ENCODE data around the gene LACTB. TPM values are rescaled to one million over a fixed set of nuclear protein-coding genes. Genes with fewer than 3 reads are reported as not detected.

The LACTB gene
- polyA plus RNA-seq, 4 donors: 13.9 to 26.7 (median 20.8) TPM

GRCh38 chr15:63076714-63077046 lies 45.0 kb upstream of the LACTB start:
- H3K36me3 ChIP-seq (ENCODE audit: control insufficient read depth in 3 of 3, insufficient read depth in 2 of 3, low read depth in 1 of 3, low read length in 3 of 3): peaks cover 0 to 3% (median 0%) of the 10 kb centered on the region in 3 donors
- no peak overlapping the region for H3K4me3 ChIP-seq (ENCODE audit: low read depth in 1 of 3, low read length in 3 of 3)
- DNase-seq: no peak
- H3K27ac ChIP-seq (ENCODE audit: low read depth in 1 of 3, low read length in 2 of 3): no peak overlapping the region
- H3K4me1 ChIP-seq (ENCODE audit: control insufficient read depth in 3 of 3, insufficient read depth in 2 of 3, low read depth in 1 of 3, low read length in 2 of 3): peaks cover 0 to 26% (median 10%) of the 10 kb centered on the region in 3 donors
- FAIRE-seq: no peak
- no peaks in the 10 kb centered on the region for H3K27me3 ChIP-seq (ENCODE audit: control insufficient read depth in 3 of 3, insufficient read depth in 3 of 3, low read length in 3 of 3)
- WGBS, 3 donors: 89 to 98% (median 97%) methylated on average over 4 of the region's 4 CpGs
- no peaks in the 10 kb centered on the region for H3K9me3 ChIP-seq (ENCODE audit: control insufficient read depth in 2 of 2, insufficient read depth in 1 of 2, low read depth in 1 of 2, low read length in 1 of 2)

GRCh38 chr15:63077952-63078351 lies 43.7 kb upstream of the LACTB start:
- Histone ChIP-seq H3K4me3 (ENCODE audit: low read depth in 1 of 3, low read length in 3 of 3) (no peak overlapping the region), H3K9me3 (ENCODE audit: control insufficient read depth in 2 of 2, insufficient read depth in 1 of 2, low read depth in 1 of 2, low read length in 1 of 2) (no peaks in the 10 kb centered on the region), H3K36me3 (ENCODE audit: control insufficient read depth in 3 of 3, insufficient read depth in 2 of 3, low read depth in 1 of 3, low read length in 3 of 3) (no peaks in the 10 kb centered on the region), H3K4me1 (ENCODE audit: control insufficient read depth in 3 of 3, insufficient read depth in 2 of 3, low read depth in 1 of 3, low read length in 2 of 3) (peaks cover 0 to 29% (median 7%) of the 10 kb centered on the region in 3 donors), H3K27me3 (ENCODE audit: control insufficient read depth in 3 of 3, insufficient read depth in 3 of 3, low read length in 3 of 3) (no peaks in the 10 kb centered on the region), H3K27ac (ENCODE audit: low read depth in 1 of 3, low read length in 2 of 3) (no peak overlapping the region)
- DNase-seq (no peak), FAIRE-seq (no peak)
- WGBS, 3 donors: 78 to 90% (median 83%) methylated on average over 6 of the region's 6 CpGs

DNA sequence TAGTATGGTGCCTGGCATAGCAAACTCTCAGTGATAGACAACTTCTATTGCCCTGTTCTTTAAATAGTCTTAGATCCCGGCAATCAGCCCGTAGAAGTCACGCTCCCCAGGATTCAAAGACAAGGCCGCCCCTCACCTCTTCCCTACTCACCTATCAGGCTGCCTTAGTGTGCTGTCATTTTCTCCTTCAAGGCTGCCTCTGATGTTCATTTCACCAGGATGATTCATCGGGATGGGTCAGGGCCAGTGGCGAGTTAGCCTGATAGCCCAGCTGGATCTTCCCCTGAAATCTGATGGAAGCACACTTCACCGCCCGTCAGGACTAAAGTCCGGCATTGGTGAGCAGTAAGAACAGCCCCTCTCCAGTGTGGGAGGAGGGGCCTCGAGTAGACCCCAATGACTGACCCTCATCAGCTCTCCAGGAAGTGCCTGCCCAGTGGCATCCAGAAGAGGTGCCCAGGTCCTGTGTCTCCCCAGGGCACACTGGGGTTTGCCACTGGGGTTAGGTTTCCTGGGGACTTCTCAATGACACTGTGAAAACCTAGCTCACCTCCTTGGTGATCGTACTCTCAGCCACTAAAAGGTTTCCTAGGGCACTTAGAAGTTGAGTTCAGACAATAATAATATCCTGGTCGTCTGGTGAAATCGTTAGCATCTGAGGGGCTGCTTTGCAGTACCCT lies 41.6 kb upstream of the LACTB start:
- no peak for DNase-seq
- H3K4me3 ChIP-seq (ENCODE audit: low read depth in 1 of 3, low read length in 3 of 3): no peak overlapping the region
- no peak for FAIRE-seq
- H3K4me1 ChIP-seq (ENCODE audit: control insufficient read depth in 3 of 3, insufficient read depth in 2 of 3, low read depth in 1 of 3, low read length in 2 of 3): peaks cover 0 to 17% (median 6%) of the 10 kb centered on the region in 3 donors
- H3K36me3 ChIP-seq (ENCODE audit: control insufficient read depth in 3 of 3, insufficient read depth in 2 of 3, low read depth in 1 of 3, low read length in 3 of 3): no peaks in the 10 kb centered on the region
- 78 to 83% (median 81%) methylated on average over 13 of the region's 13 CpGs for WGBS, 3 donors
- H3K9me3 ChIP-seq (ENCODE audit: control insufficient read depth in 2 of 2, insufficient read depth in 1 of 2, low read depth in 1 of 2, low read length in 1 of 2): no peaks in the 10 kb centered on the region
- peak overlapping the region in 1 of 3 donors; percentile 24 for H3K27ac ChIP-seq (ENCODE audit: low read depth in 1 of 3, low read length in 2 of 3)
- no peaks in the 10 kb centered on the region for H3K27me3 ChIP-seq (ENCODE audit: control insufficient read depth in 3 of 3, insufficient read depth in 3 of 3, low read length in 3 of 3)

GRCh38 chr15:63080634-63081250 lies 40.9 kb upstream of the LACTB start:
- Histone ChIP-seq H3K27me3 (ENCODE audit: control insufficient read depth in 3 of 3, insufficient read depth in 3 of 3, low read length in 3 of 3) (no peaks in the 10 kb centered on the region), H3K4me1 (ENCODE audit: control insufficient read depth in 3 of 3, insufficient read depth in 2 of 3, low read depth in 1 of 3, low read length in 2 of 3) (peaks cover 0 to 11% (median 3%) of the 10 kb centered on the region in 3 donors), H3K27ac (ENCODE audit: low read depth in 1 of 3, low read length in 2 of 3) (no peak overlapping the region), H3K4me3 (ENCODE audit: low read depth in 1 of 3, low read length in 3 of 3) (no peak overlapping the region), H3K36me3 (ENCODE audit: control insufficient read depth in 3 of 3, insufficient read depth in 2 of 3, low read depth in 1 of 3, low read length in 3 of 3) (no peaks in the 10 kb centered on the region), H3K9me3 (ENCODE audit: control insufficient read depth in 2 of 2, insufficient read depth in 1 of 2, low read depth in 1 of 2, low read length in 1 of 2) (no peaks in the 10 kb centered on the region)
- FAIRE-seq (no peak), DNase-seq (no peak)
- 92 to 94% (median 93%) methylated on average over 10 of the region's 10 CpGs for WGBS, 3 donors

GRCh38 chr15:63082366-63082765 lies 39.3 kb upstream of the LACTB start:
- WGBS, 3 donors: 47 to 66% (median 50%) methylated on average over 4 of the region's 4 CpGs
- FAIRE-seq (no peak), DNase-seq (no peak)
- Histone ChIP-seq H3K4me1 (ENCODE audit: control insufficient read depth in 3 of 3, insufficient read depth in 2 of 3, low read depth in 1 of 3, low read length in 2 of 3) (peaks cover 0 to 5% (median 3%) of the 10 kb centered on the region in 3 donors), H3K27ac (ENCODE audit: low read depth in 1 of 3, low read length in 2 of 3) (no peak overlapping the region), H3K9me3 (ENCODE audit: control insufficient read depth in 2 of 2, insufficient read depth in 1 of 2, low read depth in 1 of 2, low read length in 1 of 2) (no peaks in the 10 kb centered on the region), H3K27me3 (ENCODE audit: control insufficient read depth in 3 of 3, insufficient read depth in 3 of 3, low read length in 3 of 3) (no peaks in the 10 kb centered on the region), H3K4me3 (ENCODE audit: low read depth in 1 of 3, low read length in 3 of 3) (no peak overlapping the region), H3K36me3 (ENCODE audit: control insufficient read depth in 3 of 3, insufficient read depth in 2 of 3, low read depth in 1 of 3, low read length in 3 of 3) (no peaks in the 10 kb centered on the region)

DNA sequence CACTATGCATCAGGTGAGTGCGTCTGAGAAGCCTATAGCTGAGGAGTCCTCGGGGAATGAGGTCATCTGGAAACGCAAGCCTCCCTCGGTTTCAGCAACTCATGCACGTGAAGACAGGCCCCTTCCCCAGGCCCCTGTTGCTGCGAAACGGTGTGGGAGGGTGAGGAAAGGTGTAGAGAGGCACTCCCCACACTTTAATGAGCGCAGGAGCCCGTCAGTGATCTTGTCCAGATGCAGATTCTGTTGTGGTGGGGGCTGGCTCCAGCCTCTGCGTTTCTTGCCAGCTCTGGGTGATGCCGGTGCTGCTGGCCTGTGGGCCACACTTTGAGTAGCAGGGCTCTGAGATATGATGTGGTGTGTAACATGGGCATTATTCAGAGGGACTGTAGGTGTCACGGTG lies 38.6 kb upstream of the LACTB start:
- no peak for FAIRE-seq
- Histone ChIP-seq H3K4me1 (ENCODE audit: control insufficient read depth in 3 of 3, insufficient read depth in 2 of 3, low read depth in 1 of 3, low read length in 2 of 3) (peaks cover 0 to 5% (median 3%) of the 10 kb centered on the region in 3 donors), H3K36me3 (ENCODE audit: control insufficient read depth in 3 of 3, insufficient read depth in 2 of 3, low read depth in 1 of 3, low read length in 3 of 3) (no peaks in the 10 kb centered on the region), H3K4me3 (ENCODE audit: low read depth in 1 of 3, low read length in 3 of 3) (no peak overlapping the region), H3K27me3 (ENCODE audit: control insufficient read depth in 3 of 3, insufficient read depth in 3 of 3, low read length in 3 of 3) (no peaks in the 10 kb centered on the region), H3K9me3 (ENCODE audit: control insufficient read depth in 2 of 2, insufficient read depth in 1 of 2, low read depth in 1 of 2, low read length in 1 of 2) (no peaks in the 10 kb centered on the region), H3K27ac (ENCODE audit: low read depth in 1 of 3, low read length in 2 of 3) (no peak overlapping the region)
- WGBS, 3 donors: 82 to 91% (median 88%) methylated on average over 12 of the region's 12 CpGs
- DNase-seq: no peak

DNA sequence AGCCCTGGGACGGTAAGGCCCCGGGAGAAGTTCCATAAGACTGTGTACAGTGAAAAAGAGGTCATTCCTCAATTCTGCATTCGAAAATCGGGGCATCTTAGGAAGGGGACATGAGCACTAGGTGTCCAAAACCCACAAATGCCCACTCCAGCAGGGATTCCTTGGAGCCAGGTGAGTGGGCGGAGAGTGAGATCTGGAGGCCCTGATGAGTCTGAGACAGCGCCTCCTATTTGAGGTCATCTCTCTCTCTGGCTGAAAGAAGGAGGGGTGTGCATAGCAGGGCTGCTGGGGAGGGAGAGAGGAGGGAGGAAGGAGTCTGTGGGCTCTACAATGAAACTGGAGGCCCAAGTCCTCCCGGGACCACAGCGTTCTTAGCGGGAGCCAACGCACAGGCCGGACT lies 38.1 kb upstream of the LACTB start:
- Histone ChIP-seq H3K27ac (ENCODE audit: low read depth in 1 of 3, low read length in 2 of 3) (no peak overlapping the region), H3K36me3 (ENCODE audit: control insufficient read depth in 3 of 3, insufficient read depth in 2 of 3, low read depth in 1 of 3, low read length in 3 of 3) (no peaks in the 10 kb centered on the region), H3K4me3 (ENCODE audit: low read depth in 1 of 3, low read length in 3 of 3) (no peak overlapping the region), H3K27me3 (ENCODE audit: control insufficient read depth in 3 of 3, insufficient read depth in 3 of 3, low read length in 3 of 3) (no peaks in the 10 kb centered on the region), H3K9me3 (ENCODE audit: control insufficient read depth in 2 of 2, insufficient read depth in 1 of 2, low read depth in 1 of 2, low read length in 1 of 2) (no peaks in the 10 kb centered on the region), H3K4me1 (ENCODE audit: control insufficient read depth in 3 of 3, insufficient read depth in 2 of 3, low read depth in 1 of 3, low read length in 2 of 3) (peaks cover 0 to 6% (median 3%) of the 10 kb centered on the region in 3 donors)
- 87 to 93% (median 93%) methylated on average over 11 of the region's 11 CpGs for WGBS, 3 donors
- no peak for FAIRE-seq
- DNase-seq: no peak

DNA sequence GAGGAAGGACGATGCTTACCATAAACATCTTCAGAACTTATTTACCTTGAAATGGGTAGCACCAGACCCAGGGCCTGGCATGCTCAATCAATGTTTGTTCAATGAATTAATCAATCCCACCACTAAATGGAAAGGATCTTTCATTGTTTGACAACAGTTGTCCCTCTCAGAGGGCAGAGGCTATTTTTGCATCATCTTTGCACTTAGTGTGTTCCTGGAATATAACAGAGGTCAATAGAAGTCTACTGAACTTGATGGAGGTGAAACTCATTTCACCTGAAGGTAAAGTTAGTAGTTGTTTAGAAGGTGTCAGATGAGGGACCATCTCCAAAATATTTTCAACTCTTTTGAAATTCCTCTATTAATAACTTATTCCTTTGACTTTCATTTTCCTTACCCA lies 36.9 kb upstream of the LACTB start:
- Histone ChIP-seq H3K4me3 (ENCODE audit: low read depth in 1 of 3, low read length in 3 of 3) (no peak overlapping the region), H3K27me3 (ENCODE audit: control insufficient read depth in 3 of 3, insufficient read depth in 3 of 3, low read length in 3 of 3) (no peaks in the 10 kb centered on the region), H3K36me3 (ENCODE audit: control insufficient read depth in 3 of 3, insufficient read depth in 2 of 3, low read depth in 1 of 3, low read length in 3 of 3) (no peaks in the 10 kb centered on the region), H3K9me3 (ENCODE audit: control insufficient read depth in 2 of 2, insufficient read depth in 1 of 2, low read depth in 1 of 2, low read length in 1 of 2) (no peaks in the 10 kb centered on the region), H3K4me1 (ENCODE audit: control insufficient read depth in 3 of 3, insufficient read depth in 2 of 3, low read depth in 1 of 3, low read length in 2 of 3) (peaks cover 0 to 14% (median 0%) of the 10 kb centered on the region in 3 donors), H3K27ac (ENCODE audit: low read depth in 1 of 3, low read length in 2 of 3) (no peak overlapping the region)
- FAIRE-seq (no peak), DNase-seq (no peak)
- WGBS, 3 donors: 88 to 90% (median 89%) methylated on average over 1 of the region's 1 CpG

Measured in small intestine (tissue), 7 donors.